Globus pallidus (tissue), 1 donor: Measurements from ENCODE around the gene C19orf47.
"Not testable (repeated sequence)": the region's sequence is repeated elsewhere in the genome, so short reads cannot be mapped to it uniquely, and the experiment has no call there.

ENCODE experiments used
- DNase-seq: peaks from one replicate; pipeline ENCODE4 v3.0.0-alpha.2; 2015; ENCODE audit warnings: low spot score

C19orf47 gene

GRCh38 chr19:40376286-40376862 is 28.2 kb upstream of the C19orf47 start:
- DNase-seq: no peak

DNA sequence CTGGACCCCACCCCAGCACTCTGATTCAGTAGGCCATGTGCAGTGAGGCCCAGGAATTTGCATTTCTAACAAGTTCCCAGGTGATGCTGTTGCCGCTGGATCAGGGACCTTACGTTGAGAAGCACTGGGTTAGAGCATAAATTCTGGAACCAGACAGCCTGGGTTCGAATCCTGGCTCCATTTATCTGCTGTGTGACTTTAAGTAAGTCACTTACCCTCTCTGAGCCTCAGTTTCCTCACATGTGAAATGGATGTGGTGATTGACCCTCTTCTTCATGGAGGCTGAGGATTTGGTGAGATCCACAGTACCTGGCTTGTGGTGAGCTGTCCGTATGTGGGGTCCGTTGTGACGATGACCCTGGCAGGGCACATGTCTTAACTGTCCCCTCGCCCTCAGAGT is 25.9 kb upstream of the C19orf47 start:
- DNase-seq: no peak

DNA sequence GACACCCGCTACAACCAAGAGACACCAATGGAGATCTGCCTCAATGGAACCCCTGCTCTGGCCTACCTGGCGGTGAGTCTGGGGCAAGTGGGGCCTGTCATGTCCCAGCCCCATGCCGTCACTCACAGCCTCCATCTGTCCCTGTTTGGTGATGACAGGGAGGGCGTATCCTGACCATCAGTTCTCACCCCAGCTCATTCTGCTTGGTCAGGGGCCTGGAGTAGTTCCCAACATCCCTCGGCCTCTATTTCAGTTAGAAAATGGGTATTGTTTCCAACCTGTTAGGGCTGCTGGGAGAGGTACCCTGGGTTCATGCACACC is 23.6 kb upstream of the C19orf47 start:
- no peak for DNase-seq

GRCh38 chr19:40370997-40371801 is 23.0 kb upstream of the C19orf47 start:
- DNase-seq: no peak

DNA sequence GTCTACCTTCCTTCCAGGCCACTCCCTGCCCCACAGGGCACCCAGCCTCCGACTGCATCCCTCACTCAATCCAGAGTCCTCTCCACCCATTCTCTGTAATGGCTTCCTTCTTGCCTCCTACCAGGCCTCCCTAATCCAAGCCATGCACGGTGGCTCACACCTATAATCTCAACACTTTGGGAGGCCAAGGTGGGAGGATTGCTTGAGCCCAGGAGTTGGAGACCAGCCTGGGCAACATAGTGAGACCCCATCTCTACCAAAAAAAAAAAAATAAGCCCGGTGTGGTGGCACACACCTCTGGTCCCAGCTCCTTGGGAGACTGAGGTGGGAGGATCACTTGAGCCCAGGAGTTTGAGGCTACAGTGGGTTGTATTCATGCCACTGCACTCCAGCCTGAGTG is 22.1 kb upstream of the C19orf47 start:
- DNase-seq: not testable (repeated sequence)

GRCh38 chr19:40369797-40370196 is 21.6 kb upstream of the C19orf47 start:
- DNase-seq: no peak

GRCh38 chr19:40367577-40368434 is 19.6 kb upstream of the C19orf47 start:
- DNase-seq: no peak

DNA sequence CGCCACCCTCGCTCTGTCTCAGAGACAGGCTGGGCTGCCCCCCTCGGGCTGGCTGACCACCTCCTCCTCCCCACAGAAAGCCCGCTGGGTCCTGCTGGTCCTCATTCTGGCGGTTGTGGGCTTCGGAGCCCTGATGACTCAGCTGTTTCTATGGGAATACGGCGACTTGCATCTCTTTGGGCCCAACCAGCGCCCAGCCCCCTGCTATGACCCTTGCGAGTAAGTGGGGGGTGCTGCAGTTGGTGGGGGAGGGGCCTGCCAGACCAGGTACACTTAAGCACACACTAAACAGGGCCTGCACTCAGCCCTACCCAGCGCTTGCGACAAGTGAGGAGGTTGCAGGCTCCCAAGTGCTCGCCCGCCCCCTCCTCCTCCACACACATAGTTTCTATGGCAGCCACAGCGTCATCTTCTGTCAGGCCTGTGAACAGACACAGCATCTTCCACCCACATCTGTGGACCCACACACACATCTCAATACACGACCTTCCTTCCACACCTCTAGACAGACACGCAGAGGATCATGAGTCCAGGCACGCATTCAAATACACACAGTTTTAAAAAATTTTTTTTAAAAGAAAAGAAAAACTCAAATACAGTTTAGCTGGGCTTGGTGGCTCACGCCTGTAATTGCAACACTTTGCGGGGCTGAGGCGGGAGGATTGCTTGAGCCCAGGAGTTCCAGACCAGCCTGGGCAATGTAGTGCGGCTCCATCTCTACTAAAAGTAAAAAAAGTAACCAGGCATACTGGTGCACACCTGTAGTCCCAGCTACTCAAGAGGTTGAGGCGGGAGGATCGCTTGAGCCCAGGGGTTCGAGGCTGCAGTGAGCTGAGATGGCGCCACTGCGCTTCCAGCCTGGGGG is 18.7 kb upstream of the C19orf47 start:
- no peak for DNase-seq

DNA sequence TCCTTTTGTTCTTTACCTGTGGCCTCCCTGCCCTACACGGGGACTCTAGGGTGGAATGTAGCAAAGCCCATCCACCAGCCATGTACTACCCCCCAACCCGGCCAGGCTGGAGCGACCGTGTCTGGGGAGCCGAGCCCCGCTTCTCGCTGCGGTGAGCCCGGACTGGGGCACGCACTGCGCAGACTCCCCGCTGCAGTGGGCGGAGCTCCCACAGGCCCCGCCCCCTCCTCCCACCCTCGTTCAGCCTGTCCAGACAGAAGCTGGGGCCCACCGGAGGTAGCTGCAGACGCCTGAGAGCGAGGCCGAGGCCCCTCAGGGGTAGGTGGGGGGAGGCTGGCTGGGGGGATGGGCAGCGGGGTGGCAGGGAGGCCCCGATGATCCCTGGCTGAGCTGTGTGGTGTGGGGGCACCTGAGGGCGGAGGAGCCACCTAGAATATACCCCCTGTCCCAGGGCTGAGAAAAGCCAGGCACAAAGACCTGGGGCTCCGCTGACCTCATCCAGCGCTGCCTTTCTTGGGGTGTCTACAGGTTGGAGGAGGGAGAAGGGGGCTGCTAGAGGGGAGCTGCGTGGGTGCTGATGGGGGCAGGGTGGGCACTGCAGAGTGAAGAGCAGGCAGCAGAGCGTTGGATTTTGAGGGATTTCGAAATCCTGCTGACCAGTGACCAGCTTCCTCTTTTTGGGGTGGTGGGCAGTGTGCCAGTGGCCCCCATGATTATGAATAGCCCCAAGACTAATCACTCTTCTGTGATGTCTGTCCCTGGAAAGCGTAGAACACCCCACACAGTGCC is 17.6 kb upstream of the C19orf47 start:
- peak; percentile 47 for DNase-seq

DNA sequence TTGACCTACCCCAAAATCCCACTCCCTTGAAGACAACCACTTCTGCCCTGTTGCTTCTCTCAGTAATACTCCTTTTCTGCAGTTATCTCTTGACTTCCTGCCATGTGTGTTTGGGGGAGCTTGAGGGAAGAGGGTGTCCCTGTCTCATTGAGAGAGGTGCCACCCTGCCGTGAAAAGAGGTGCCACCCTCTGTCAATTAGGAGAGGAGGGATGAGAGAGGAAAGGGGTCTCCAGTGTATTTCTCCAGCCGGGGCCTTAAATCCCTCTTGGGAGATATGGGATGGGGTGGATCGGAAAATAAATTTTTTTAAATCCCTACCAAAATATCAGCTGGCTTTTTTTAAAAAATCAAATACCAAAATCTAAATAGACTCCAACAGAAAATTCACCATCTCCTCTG is 16.8 kb upstream of the C19orf47 start:
- DNase-seq: no peak

GRCh38 chr19:40363069-40363468 is 14.9 kb upstream of the C19orf47 start:
- DNase-seq: no peak

DNA sequence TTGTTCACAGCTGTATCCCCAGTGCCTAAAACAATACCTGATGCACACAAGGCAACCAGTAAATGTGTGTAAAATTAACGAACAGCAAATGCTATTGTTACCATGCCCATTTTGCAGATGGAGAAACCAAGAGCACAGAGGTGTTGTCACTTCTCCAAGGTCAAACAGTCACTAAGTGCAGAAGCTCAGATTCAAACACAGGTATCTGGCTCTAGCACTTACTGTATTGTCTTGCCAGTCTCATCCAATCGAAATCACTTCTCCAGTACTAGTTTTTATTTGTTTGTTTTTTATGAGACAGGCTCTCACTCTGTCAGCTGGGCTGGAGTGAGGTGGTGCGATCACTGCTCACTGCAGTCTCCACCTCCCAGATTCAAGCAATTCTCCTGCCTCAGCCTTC is 14.0 kb upstream of the C19orf47 start:
- no peak for DNase-seq

DNA sequence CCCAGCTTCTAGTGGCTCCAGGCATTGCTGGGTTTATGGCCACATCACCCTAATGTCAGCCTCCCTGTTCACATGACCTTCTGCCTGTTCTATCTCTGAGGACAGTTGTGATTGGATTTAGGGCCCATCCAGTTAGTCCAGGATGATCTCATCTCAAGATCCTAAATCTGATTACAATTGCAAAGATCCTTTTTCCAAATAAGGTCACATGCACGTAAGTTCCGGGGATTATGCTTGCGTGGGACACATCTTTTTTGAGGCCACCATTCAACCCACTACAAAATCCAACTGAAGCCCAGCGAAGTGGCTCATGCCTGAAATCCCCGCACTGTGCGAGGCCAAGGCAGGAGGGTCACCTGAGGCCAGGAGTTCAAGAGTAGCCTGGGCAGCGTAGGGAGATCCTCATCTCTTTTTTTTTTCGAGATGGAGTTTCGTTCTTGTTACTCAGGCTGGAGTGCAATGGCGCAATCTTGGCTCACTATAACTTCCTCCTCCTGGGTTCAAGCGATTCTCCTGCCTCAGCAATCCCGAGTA is 12.6 kb upstream of the C19orf47 start:
- DNase-seq: no peak

DNA sequence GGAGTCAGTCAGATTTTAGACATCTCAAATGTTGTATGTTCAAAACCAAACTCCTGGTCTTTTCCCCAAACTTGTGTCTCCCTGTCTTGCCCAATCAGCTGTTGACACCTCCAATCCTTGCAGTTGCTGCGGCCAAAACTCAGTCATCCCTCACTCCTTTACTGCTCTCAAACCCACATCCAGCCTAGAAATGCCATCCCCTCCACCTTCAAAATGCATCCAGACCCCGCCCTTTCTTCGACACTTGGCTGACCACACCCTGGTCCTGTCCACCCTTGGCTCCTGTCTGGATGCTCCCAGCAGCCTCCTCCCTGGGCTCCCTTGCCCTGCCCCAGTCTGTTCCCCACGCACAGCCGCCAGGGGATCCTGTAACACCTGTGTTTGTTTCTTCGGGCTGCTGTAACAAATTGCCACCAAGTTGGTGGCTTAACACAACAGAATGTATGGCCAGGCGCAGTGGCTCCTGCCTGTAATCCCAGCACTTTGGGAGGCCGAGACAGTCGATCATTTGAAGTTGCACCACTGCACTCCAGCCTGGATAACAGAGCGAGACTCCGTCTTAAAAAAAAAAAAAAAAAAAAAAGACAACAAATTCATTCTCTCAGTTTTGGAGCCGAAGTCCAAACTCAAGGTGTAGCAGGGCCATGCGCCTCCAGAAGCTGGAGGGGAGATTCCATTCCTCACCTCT is 12.0 kb upstream of the C19orf47 start:
- DNase-seq: no peak

DNA sequence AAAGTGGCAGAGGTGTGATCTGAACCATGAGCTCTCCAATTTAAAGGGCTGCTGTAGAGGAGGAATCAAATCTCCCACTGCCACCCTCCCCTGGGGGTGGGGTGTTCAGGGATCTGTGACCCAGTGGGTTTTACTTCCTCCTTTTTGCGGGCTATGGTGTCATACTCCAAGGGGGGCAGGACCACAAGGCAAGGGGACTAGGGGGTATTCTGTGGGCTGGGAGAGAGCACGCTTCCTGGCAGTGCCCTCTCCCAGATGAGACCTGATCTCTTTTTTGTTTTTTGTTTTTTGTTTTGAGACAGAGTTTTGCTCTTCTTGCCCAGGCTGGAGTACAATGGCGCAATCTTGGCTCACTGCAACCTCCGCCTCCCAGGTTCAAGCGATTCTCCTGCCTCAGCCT is 10.6 kb upstream of the C19orf47 start:
- DNase-seq: peak; percentile 38

DNA sequence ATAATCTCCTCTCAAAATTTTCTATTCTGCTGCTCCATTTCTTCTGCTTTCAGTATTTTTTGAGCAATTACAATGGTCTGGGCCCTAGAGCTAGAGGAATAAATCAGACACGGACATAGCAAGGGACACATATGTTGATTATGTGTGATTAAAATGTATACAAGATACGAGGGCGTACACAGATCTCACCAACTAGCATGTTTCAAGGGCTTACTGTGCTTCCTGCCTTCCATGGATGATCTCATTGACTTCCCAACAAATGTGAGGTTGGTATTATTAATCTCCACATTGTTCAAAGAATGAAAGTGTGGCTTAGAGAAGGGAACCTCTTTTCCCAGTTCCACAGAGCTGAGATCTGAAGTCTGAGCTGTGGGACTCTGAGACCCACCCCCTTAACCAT is 9.4 kb upstream of the C19orf47 start:
- DNase-seq: no peak

- no peak for DNase-seq
Measured at GRCh38 chr19:40356681-40357595, 8.7 kb upstream of the C19orf47 start.

GRCh38 chr19:40355975-40356680 is 7.9 kb upstream of the C19orf47 start:
- no peak for DNase-seq
